PC-9 (cell line): ENCODE measurements around the gene ADAMTS12.

Experiments
- EZH2 ChIP-seq: fragments of 200-600 bp; sonication (generic); IDR thresholded peaks from 2 replicates; pipeline ENCODE4 v1.8.0; 2017; ENCODE audit warnings: antibody characterized with exemption, low read depth
- TF ChIP-seq, protein P1 (sequence below): fragments of 200-600 bp; sonication (generic); conservative IDR thresholded peaks from 2 replicates; pipeline ENCODE4 v1.6.1; 2017; ENCODE audit warnings: mixed run types, antibody characterized with exemption, mild to moderate bottlenecking, moderate library complexity

DNA sequence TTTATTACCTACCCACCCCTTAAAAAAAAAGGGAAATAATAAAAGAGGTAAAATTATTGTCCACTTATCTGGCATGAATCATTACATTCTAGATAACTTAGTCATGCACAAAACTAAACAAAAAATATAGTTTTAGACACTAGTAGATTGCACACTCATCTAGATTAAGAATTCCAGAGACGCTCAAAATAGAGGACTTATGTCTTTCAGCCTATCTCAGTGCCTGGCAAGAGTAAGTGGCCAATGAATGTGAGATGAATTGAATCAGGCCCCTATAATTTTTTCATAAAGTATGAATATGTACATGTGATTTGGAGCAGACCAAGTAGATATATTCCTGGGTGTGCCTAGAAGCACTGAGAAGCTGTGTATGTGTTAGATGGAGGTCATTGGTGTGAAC lies 42.4 kb upstream of the ADAMTS12 start:
- TF ChIP-seq, protein P1, sequence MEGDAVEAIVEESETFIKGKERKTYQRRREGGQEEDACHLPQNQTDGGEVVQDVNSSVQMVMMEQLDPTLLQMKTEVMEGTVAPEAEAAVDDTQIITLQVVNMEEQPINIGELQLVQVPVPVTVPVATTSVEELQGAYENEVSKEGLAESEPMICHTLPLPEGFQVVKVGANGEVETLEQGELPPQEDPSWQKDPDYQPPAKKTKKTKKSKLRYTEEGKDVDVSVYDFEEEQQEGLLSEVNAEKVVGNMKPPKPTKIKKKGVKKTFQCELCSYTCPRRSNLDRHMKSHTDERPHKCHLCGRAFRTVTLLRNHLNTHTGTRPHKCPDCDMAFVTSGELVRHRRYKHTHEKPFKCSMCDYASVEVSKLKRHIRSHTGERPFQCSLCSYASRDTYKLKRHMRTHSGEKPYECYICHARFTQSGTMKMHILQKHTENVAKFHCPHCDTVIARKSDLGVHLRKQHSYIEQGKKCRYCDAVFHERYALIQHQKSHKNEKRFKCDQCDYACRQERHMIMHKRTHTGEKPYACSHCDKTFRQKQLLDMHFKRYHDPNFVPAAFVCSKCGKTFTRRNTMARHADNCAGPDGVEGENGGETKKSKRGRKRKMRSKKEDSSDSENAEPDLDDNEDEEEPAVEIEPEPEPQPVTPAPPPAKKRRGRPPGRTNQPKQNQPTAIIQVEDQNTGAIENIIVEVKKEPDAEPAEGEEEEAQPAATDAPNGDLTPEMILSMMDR, result no peak
- no peak for TF ChIP-seq EZH2
